ENCODE data around the gene DPM3.

- no peak for TF ChIP-seq CTCF (IDR thresholded peaks at IDR 0.05)
- no peak for TF ChIP-seq POLR2A (IDR thresholded peaks at IDR 0.05)
Observed at GRCh38 chr1:155134880-155135414, 5.4 kb downstream of the DPM3 start.
